Suprapubic skin (tissue), 3 donors: ENCODE data around the gene CHST13.

ENCODE experiments used
- POLR2AphosphoS5 ChIP-seq, 3 donors: sonication (generic); formaldehyde crosslinking; IDR thresholded peaks; one replicate each; pipeline ENCODE4 v1.6.1; 2017; ENCODE audit warnings: antibody characterized with exemption in 3 of 3
- TF ChIP-seq, protein P1 (sequence below), 2 donors: fragments of 200-600 bp in 1 of 2; fragments of 450-650 bp in 1 of 2; sonication (generic) in 1 of 2; IDR thresholded peaks; one replicate each; pipeline ENCODE4 v1.5.1; 2016 to 2019; ENCODE audit warnings: antibody characterized with exemption in 2 of 2, mild to moderate bottlenecking in 1 of 2, moderate library complexity in 1 of 2

DNA sequence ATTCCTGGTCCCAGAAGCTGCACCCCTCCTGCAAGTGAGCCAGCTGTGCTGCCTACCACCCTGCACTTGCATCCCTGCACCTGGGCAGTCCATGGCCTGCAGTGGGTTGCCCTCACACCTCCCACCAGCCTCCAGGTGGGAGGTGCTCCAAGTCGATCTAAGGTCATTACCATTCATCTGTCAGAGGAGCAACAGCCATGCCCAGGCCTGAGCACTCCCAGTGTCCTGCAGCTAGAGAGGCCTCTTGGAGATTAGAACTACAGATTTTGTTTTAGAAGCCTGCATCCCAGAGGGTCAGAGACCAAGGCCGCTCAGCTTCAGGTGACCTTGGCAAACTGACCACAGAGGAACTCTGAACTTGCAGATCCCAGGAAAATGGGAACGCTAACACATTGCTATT is 39.3 kb upstream of the CHST13 start:
- TF ChIP-seq, protein P1, sequence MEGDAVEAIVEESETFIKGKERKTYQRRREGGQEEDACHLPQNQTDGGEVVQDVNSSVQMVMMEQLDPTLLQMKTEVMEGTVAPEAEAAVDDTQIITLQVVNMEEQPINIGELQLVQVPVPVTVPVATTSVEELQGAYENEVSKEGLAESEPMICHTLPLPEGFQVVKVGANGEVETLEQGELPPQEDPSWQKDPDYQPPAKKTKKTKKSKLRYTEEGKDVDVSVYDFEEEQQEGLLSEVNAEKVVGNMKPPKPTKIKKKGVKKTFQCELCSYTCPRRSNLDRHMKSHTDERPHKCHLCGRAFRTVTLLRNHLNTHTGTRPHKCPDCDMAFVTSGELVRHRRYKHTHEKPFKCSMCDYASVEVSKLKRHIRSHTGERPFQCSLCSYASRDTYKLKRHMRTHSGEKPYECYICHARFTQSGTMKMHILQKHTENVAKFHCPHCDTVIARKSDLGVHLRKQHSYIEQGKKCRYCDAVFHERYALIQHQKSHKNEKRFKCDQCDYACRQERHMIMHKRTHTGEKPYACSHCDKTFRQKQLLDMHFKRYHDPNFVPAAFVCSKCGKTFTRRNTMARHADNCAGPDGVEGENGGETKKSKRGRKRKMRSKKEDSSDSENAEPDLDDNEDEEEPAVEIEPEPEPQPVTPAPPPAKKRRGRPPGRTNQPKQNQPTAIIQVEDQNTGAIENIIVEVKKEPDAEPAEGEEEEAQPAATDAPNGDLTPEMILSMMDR (IDR thresholded peaks at IDR 0.05), result no peak
- no peak for TF ChIP-seq POLR2AphosphoS5 (IDR thresholded peaks at IDR 0.05)
